Gastrocnemius medialis (tissue), 4 donors: ENCODE results near the gene G6PC1.

ENCODE experiments used
- POLR2A ChIP-seq, 2 donors: fragments of 450-650 bp; IDR thresholded peaks; one replicate each; pipeline ENCODE4 v1.6.1; 2017; ENCODE audit warnings: antibody characterized with exemption in 2 of 2, mild to moderate bottlenecking in 2 of 2, moderate library complexity in 2 of 2
- TF ChIP-seq, protein P1 (sequence below), 5 experiments: fragments of 450-650 bp in 3 of 5; fragments of 200-600 bp in 2 of 5; sonication (generic) in 2 of 5; IDR thresholded peaks in 4 of 5; conservative IDR thresholded peaks in 1 of 5; 1 replicate in 4 of 5; 2 replicates in 1 of 5; pipeline ENCODE4 v1.5.1; 2016 to 2019; ENCODE audit warnings: antibody characterized with exemption in 5 of 5, mild to moderate bottlenecking in 3 of 5, moderate library complexity in 3 of 5

DNA sequence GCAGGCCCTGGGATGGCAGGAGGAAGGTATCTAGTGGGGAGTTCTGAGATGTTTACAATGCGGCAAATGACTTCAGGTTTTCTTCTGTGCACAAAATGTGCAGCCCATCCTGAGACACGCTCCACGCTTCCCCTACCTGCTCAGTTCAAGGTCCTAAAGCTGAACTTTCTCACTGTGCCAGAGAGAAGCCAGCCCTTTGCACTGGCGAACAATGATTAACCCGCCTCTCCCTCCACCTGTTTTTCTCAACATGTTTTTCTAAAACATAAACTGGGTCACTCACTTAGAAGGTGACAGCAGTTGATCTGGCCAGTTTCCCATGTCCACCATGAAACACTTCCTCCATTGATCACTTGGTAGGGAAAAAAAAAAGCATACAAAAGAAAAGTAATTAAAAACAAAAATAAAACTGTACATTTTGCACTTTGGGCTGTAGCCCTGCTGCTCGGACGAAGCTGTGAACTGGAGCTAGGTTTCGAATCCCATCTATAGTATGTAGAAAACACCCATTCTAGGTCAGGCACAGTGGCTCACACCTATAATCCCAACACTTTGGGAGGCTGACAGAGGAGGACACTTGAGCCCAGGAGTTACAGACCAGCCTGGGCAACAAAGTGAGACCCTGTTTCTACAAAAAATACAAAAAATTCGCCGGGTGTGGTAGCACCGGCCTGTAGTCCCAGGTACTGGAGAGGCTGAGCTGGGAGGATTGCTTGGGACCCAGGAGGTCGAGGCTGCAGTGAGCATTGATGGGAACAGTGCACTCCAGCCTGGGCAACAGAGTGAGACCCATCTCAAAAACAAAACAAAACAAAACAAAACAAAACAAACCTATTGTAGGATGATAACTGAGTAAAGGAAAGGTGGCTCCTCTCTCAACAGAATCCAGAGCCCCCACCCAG is 6.1 kb upstream of the G6PC1 start:
- TF ChIP-seq, protein P1, sequence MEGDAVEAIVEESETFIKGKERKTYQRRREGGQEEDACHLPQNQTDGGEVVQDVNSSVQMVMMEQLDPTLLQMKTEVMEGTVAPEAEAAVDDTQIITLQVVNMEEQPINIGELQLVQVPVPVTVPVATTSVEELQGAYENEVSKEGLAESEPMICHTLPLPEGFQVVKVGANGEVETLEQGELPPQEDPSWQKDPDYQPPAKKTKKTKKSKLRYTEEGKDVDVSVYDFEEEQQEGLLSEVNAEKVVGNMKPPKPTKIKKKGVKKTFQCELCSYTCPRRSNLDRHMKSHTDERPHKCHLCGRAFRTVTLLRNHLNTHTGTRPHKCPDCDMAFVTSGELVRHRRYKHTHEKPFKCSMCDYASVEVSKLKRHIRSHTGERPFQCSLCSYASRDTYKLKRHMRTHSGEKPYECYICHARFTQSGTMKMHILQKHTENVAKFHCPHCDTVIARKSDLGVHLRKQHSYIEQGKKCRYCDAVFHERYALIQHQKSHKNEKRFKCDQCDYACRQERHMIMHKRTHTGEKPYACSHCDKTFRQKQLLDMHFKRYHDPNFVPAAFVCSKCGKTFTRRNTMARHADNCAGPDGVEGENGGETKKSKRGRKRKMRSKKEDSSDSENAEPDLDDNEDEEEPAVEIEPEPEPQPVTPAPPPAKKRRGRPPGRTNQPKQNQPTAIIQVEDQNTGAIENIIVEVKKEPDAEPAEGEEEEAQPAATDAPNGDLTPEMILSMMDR (IDR thresholded peaks at IDR 0.05 in 4 of 5, conservative IDR thresholded peaks at IDR 0.05 in 1 of 5), result no peak
- no peak for TF ChIP-seq POLR2A (IDR thresholded peaks at IDR 0.05)
